Subcutaneous abdominal adipose tissue (tissue), 5 donors: ENCODE results near the gene GLUD1.
"Not testable (repeated sequence)": the region's sequence is repeated elsewhere in the genome, so short reads cannot be mapped to it uniquely, and the experiment has no call there.

Experiments
- H3K27ac ChIP-seq: one replicate; pipeline ENCODE4 v1.7.0; 2013; ENCODE audit warnings: low read depth, mild to moderate bottlenecking, inconsistent platforms, low read length, moderate library complexity
- H3K27me3 ChIP-seq, 5 donors: one replicate each; pipeline ENCODE4 v1.7.0; 2013; ENCODE audit warnings: low read length in 5 of 5, inconsistent platforms in 1 of 5; ENCODE audit not compliant: control insufficient read depth in 5 of 5, insufficient read depth in 4 of 5
- H3K36me3 ChIP-seq, 5 donors: one replicate each; pipeline ENCODE4 v1.7.0; 2013; ENCODE audit warnings: low read length in 5 of 5; ENCODE audit not compliant: control insufficient read depth in 5 of 5, insufficient read depth in 5 of 5
- H3K4me1 ChIP-seq, 5 donors: one replicate each; pipeline ENCODE4 v1.7.0; 2013; ENCODE audit warnings: low read length in 5 of 5, mild to moderate bottlenecking in 3 of 5, moderate library complexity in 1 of 5; ENCODE audit not compliant: control insufficient read depth in 5 of 5, insufficient read depth in 5 of 5
- H3K4me3 ChIP-seq, 5 donors: one replicate each; pipeline ENCODE4 v1.7.0; 2013; ENCODE audit warnings: low read length in 5 of 5, low read depth in 1 of 5
- H3K9ac ChIP-seq, 5 donors: one replicate each; pipeline ENCODE4 v1.7.0; 2013; ENCODE audit warnings: low read length in 5 of 5, mild to moderate bottlenecking in 4 of 5, moderate library complexity in 3 of 5
- H3K9me3 ChIP-seq, 5 donors: one replicate each; pipeline ENCODE4 v1.7.0; 2013; ENCODE audit warnings: low read length in 5 of 5; ENCODE audit not compliant: control insufficient read depth in 5 of 5
- donor health status: healthy.
- donor health status: healthy.
- donor health status: healthy.
- donor health status: healthy.
- donor health status: healthy.

The GLUD1 gene

DNA sequence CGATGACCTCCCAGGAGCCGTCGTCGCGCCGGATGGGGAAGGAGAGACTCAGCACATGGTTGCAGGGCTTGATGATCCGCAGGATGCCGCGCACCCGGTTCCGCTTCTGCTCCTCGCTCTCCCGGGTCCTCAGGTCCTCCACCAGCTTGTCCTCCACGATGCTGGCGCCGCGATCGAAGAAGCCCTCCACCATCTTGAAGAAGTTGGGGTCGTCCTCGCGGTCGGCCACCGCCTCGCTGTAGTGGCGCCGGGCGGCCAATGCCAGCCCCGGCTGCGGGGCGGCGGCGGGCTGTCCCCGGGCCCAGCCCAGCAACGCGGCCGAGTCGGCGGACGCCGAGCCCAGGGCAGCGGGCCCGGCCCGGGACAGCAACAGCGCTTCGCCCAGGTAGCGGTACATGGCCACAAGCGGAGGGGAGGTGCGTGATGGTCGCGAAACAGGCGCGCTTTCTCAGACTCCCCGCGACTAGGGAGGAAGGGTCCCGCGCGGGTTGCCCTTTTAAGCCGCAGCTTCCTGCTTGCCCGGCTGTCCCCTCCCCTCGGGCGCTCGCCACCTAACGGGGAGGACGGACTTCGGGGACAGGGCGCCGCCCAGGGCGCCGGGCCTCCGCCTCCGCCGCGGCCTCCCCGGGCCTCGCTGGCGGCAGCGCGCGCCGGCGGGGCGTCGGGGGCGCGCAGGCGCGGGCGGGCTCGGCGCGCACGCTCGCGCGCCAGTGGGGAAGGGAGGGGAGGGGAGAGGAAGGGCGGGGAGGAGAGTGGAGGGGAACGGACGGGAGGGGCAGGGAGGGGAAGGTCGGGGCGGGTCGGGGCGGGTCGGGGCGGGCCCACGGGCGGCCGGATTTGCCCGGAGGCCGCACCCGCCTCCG, at the start of gene GLUD1, which contains the start of gene SHLD2:
Gene GLUD1, minus strand, starts transcription at position 471 of the 863 bp plus-strand sequence. Its CDS starts 74 bp downstream, at position 397.
Gene SHLD2, plus strand, starts transcription at position 834 of the 863 bp plus-strand sequence. CDS start 56,149 bp downstream, outside the sequence.
- H3K9ac ChIP-seq = peak within 1 kb of the TSS; percentile 64 to 89 (median 86)
- H3K9me3 ChIP-seq = peaks cover 0 to 2% (median 0%) of the 10 kb centered on the region in 5 donors
- H3K27ac ChIP-seq = peak within 1 kb of the TSS; percentile 91
- H3K36me3 ChIP-seq = peaks cover 0 to 4% (median 0%) of the 10 kb centered on the region in 5 donors
- H3K27me3 ChIP-seq = no peaks in the 10 kb centered on the region
- peaks cover 0 to 44% (median 39%) of the 10 kb centered on the region in 5 donors for H3K4me1 ChIP-seq
- peak within 1 kb of the TSS; percentile 75 to 94 (median 88) for H3K4me3 ChIP-seq

DNA sequence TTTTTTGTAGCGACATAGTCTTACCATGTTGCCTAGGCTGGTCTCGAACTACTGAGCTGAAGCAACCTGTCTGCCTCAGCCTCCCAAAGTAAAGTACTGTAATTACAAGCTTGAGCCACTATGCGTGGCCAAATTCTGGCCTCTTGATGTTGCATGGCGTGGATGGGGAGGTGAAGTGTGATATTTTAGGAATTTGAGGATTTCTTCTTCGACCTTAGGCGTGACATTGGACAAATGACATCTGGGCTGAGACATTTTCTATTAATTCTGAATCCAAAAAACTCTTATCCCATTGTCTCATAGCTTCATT, 48.4 kb upstream of the GLUD1 start:
- not testable (repeated sequence) for H3K4me3 ChIP-seq, H3K9me3 ChIP-seq, H3K4me1 ChIP-seq, H3K9ac ChIP-seq, H3K36me3 ChIP-seq, H3K27me3 ChIP-seq
- peak overlapping the region; percentile 37 for H3K27ac ChIP-seq

DNA sequence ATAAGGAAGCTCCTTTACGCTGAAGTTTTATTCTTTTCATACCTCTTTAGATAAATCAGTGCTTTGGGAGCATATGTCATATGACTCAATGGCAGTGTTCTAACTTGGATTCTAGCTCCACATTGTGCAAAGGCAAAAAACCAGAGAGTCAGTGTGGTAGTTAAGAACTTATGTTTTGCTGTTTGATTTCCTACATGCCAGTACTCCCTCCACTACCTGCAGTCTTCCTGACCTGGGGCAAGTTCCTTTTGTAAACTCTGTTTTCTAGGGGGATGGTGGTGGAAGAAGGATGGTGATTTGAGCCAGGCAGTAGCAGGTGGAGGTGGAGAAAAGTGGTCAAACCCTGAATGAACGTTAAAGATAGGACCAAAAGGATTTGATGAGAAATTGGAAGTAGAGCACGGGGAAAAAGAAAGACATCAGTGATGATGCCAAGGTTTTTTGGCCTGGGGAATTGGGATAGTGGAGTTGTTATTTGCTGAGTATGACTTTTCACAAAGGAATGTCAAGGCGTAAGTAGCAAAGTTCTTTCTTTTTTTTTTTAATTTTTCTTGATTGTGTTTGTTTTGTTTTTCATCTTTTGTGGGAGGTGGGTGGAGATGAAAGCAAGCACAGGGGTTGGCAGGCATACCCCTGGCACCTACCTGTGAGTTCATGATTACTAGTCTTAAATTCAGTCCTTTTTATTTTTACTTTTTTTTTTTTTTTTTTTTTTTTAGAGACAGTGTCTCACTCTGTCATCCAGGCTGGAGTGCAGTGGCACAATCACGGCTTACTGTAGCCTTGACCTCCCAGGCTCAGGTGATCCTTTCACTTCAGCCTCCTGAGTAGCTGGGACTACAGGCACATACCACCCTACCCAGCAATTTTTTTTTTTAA, 47.8 kb upstream of the GLUD1 start:
- H3K9me3 ChIP-seq, H3K4me3 ChIP-seq, H3K4me1 ChIP-seq, H3K9ac ChIP-seq, H3K27me3 ChIP-seq, H3K27ac ChIP-seq, H3K36me3 ChIP-seq: not testable (repeated sequence)

DNA sequence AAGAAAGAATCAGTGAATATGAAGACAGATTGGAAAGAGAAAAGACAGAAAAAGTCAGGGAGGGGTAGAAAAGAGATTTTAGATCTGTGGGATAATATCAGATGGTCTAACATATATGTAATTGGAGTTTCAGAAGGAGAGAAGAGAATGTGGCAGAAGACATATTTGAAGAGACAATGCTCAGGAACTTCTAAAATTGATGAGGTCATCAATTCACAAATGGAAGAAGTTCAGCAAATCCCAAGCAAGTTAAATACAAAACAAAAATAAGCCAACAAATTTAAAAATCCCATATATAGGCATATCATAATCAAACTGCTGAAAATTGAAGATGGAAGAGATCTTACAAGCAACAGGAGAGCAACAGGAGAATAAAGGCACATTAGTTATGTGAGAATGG, 42.8 kb upstream of the GLUD1 start:
- H3K27ac ChIP-seq, H3K27me3 ChIP-seq, H3K9me3 ChIP-seq, H3K4me3 ChIP-seq, H3K9ac ChIP-seq, H3K4me1 ChIP-seq, H3K36me3 ChIP-seq: not testable (repeated sequence)

DNA sequence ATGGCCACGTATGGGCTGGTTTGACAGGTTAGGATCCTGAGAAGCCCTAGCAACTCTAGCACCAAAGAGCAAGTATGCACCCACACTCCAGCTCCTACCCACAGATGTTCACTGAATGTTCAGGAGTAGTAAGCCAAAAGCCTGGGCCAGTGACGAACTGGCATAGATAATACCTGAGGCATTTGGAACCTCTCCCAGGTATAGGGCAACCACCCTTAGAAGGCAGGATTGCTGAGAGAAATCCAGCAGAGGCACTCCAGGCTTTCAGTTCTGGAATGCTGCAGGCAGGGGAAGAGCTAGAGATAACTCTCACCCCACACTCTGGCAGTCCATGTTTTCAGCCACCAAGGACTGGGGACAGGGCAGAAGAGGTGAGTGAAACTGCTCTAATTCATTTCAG, 39.8 kb upstream of the GLUD1 start:
- H3K9me3 ChIP-seq, H3K4me1 ChIP-seq, H3K36me3 ChIP-seq, H3K27me3 ChIP-seq, H3K9ac ChIP-seq, H3K27ac ChIP-seq, H3K4me3 ChIP-seq: not testable (repeated sequence)

DNA sequence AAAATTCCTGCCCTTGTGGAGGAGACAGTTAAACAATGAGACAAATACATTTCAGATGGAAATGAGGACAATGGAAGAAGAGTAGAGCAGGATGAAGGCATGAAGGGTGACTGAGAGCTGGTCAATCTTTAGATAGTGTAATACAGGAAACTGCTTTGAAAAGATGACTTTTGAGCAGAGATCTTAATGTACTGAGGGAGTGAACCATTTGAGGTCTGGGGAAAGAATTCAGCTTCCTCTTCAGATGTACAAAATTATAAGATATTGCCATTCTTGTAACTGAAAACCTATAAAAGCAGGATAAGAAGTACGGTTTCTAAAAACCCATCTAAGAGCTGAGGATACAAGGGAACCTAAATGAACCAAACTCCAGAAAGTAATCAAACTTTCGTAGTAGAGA, 39.3 kb upstream of the GLUD1 start:
- not testable (repeated sequence) for H3K27ac ChIP-seq, H3K4me3 ChIP-seq

DNA sequence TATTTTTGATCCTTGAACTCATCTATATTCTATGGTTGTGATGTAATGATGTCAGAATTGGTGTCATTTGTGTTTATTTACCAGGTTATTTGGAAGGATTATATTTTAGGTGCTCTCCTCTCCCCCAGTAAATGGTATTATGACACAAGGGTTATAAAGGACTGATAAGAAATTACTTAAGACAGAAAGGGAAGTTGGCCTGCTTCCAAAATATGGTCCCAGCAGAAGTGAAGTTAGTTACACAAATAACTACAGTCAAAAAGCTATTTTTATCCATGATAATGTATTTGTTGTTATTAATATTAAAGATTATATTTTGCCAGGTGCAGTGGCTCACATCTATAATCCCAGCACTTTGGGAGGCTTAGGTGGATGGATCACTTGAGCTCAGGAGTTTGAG, 37.5 kb upstream of the GLUD1 start:
- not testable (repeated sequence) for H3K27ac ChIP-seq, H3K9ac ChIP-seq, H3K9me3 ChIP-seq, H3K27me3 ChIP-seq, H3K4me3 ChIP-seq, H3K4me1 ChIP-seq, H3K36me3 ChIP-seq

More for the DNA sequence above, 39.3 kb upstream of the GLUD1 start:
- H3K9me3 ChIP-seq, H3K4me1 ChIP-seq, H3K27me3 ChIP-seq, H3K36me3 ChIP-seq, H3K9ac ChIP-seq: not testable (repeated sequence)

DNA sequence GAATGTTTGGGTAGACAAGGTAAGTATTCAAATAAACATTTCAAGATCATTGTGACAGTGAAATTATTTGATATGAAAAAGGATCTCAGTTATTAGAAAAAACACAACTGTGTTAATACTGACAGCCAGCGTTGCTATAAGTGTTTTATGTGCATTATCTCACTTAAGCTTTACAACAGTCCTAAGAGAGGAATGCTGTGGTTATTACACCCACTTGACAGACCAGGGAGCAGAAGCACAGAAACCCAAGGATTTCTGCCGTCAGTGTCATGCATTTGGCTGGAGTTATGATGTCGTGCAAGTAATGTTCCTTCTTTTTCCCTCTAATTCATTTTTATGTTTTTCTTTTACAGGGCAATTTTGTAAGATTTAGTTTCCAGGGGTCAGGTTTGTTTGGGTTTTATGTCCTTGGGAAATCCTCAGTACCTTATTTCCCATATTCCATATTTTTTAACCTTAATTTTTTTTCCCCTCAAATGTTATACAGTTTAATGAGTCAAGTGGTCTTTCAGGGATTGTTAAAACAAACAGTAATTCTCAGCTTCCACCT, 33.0 kb upstream of the GLUD1 start:
- not testable (repeated sequence) for H3K9ac ChIP-seq, H3K4me1 ChIP-seq, H3K27me3 ChIP-seq, H3K36me3 ChIP-seq, H3K9me3 ChIP-seq, H3K27ac ChIP-seq, H3K4me3 ChIP-seq

DNA sequence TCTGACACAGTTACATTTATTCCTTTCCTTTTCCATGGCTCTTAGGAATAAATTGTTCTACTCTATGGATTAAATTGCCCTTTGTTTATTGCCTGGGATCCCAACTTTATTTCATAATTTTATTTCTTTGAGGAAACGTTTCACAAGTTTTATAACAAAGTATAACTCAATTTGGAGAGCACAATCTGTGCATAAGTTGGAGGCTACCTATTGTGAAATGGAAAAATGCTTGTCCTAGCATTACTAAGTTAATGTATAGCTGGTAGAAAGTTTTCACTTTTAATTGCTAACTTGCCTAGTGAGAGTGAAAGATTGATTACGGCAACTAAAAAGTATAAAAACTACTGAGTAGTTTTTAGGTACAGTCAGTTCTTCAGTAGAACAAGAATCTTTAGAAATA, 32.4 kb upstream of the GLUD1 start:
- H3K9ac ChIP-seq, H3K9me3 ChIP-seq, H3K27ac ChIP-seq, H3K27me3 ChIP-seq, H3K36me3 ChIP-seq, H3K4me1 ChIP-seq, H3K4me3 ChIP-seq: not testable (repeated sequence)

DNA sequence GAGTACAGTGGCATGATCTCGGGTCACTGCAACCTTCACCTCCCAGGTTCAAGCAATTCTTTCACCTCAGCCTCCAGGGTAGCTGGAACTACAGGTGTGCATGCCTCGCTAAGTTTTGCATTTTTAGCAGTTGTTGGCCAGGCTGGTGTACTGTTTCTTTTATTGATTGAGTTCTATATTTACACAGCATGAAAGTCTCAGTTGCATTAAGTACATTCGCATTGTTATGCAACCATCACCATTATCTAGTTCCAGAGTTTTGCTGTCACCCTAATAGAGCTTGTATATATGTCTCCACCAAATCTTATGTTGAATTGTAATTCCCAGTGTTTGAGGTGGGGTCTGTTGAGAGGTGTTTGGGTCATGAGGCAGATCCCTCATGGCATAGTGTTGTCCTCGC, 28.7 kb upstream of the GLUD1 start:
- H3K27ac ChIP-seq, H3K9me3 ChIP-seq, H3K36me3 ChIP-seq, H3K9ac ChIP-seq, H3K4me3 ChIP-seq, H3K4me1 ChIP-seq, H3K27me3 ChIP-seq: not testable (repeated sequence)
